BLaER1 treated with 17β-estradiol and CSF1 and Interleukin-3, amounts not matched to agents 10 nM and 100 nM (cell line): Measurements from ENCODE around the gene DOK4.

Experiments
- H3K27ac ChIP-seq, 11 experiments: shearing (Covaris generic); formaldehyde crosslinking; 2 replicates each; pipeline ENCODE4 v1.8.1; 2022
- H3K27me3 ChIP-seq, 11 experiments: shearing (Covaris generic); formaldehyde crosslinking; 2 replicates each; pipeline ENCODE4 v1.8.1; 2022
- H3K36me3 ChIP-seq, 11 experiments: shearing (Covaris generic); formaldehyde crosslinking; 2 replicates each; pipeline ENCODE4 v1.8.1; 2022
- H3K4me1 ChIP-seq, 10 experiments: shearing (Covaris generic); formaldehyde crosslinking; 2 replicates each; pipeline ENCODE4 v1.8.1; 2022
- H3K4me2 ChIP-seq, 11 experiments: shearing (Covaris generic); formaldehyde crosslinking; 2 replicates each; pipeline ENCODE4 v1.8.1; 2022
- H3K4me3 ChIP-seq, 10 experiments: shearing (Covaris generic); formaldehyde crosslinking; 2 replicates each; pipeline ENCODE4 v1.8.1; 2022
- H3K9ac ChIP-seq, 11 experiments: shearing (Covaris generic); formaldehyde crosslinking; 2 replicates each; pipeline ENCODE4 v1.8.1; 2022
- H3K9me3 ChIP-seq, 11 experiments: shearing (Covaris generic); formaldehyde crosslinking; replicated peaks in 1 of 11; 2 replicates each; pipeline ENCODE4 v1.8.1; 2022
- H4K20me1 ChIP-seq, 11 experiments: shearing (Covaris generic); formaldehyde crosslinking; 2 replicates each; pipeline ENCODE4 v1.8.1; 2022
- Cebpa-rat ChIP-seq, 11 experiments: shearing (Covaris generic); IDR thresholded peaks; 2 replicates each; pipeline ENCODE4 v1.8.1; 2022

Gene DOK4

DNA sequence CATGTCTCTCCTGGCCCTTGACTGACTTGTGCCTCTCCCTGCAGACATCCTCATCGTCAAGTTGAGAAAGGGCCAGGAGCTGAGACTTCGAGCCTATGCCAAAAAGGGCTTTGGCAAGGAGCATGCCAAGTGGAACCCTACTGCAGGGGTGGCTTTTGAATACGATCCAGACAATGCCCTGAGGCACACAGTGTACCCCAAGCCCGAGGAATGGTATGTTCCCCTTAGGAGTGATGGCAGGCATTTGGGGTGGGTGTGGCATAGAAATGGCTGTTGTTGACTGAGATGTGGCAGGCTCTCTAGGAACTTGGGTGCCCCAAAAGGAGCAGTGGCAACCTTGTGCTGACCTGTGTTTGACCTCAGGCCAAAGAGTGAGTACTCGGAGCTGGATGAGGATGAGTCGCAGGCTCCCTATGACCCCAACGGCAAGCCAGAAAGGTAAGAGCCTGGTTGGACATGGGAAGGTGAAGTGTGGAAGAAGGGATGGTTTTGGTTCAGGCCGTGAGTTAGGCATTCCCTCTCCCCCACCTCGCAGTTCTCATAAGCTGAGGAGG is 16.3 kb downstream of the DOK4 start:
- H3K4me1 ChIP-seq, result peaks cover 16 to 37% (median 28%) of the 10 kb centered on the region in 10 experiments
- H3K27ac ChIP-seq, result no peak overlapping the region
- peaks cover 3 to 89% (median 67%) of the 10 kb centered on the region in 11 experiments; a peak in 20 of 22 replicates for H4K20me1 ChIP-seq
- H3K9ac ChIP-seq, result no peak overlapping the region
- no peak overlapping the region for H3K4me2 ChIP-seq
- H3K27me3 ChIP-seq, result no peaks in the 10 kb centered on the region
- H3K9me3 ChIP-seq, result no peaks in the 10 kb centered on the region
- peaks cover 79 to 99% (median 96%) of the 10 kb centered on the region in 11 experiments for H3K36me3 ChIP-seq
- H3K4me3 ChIP-seq, result no peak overlapping the region
- TF ChIP-seq Cebpa-rat (IDR thresholded peaks at IDR 0.05), result no peak

DNA sequence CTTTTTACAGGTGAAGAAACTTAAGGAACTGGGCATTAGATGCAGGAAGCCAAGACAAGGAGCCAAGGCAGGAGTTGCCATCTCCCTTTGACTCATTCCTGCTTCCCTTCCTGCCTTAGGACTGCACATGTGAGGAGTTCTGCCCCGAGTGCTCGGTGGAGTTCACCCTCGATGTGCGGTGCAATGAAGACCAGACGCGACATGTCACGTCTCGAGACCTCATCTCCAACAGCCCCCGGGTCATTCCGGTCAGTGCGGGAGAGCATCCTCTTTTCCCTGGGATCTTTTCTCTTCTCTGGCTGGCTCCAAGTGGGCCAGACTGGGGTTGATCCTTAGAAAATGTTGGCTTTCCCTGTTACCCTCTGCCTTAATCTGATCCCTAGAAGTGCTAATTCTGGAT is 17.2 kb downstream of the DOK4 start:
- Histone ChIP-seq H3K27me3 (no peaks in the 10 kb centered on the region), H3K36me3 (peaks cover 84 to 98% (median 96%) of the 10 kb centered on the region in 11 experiments), H3K4me2 (no peak overlapping the region), H3K27ac (no peak overlapping the region), H3K9me3 (no peaks in the 10 kb centered on the region), H4K20me1 (peaks cover 3 to 91% (median 60%) of the 10 kb centered on the region in 11 experiments; a peak in 20 of 22 replicates), H3K4me1 (peaks cover 19 to 36% (median 23%) of the 10 kb centered on the region in 10 experiments), H3K4me3 (no peak overlapping the region), H3K9ac (no peak overlapping the region)
- no peak for TF ChIP-seq Cebpa-rat (IDR thresholded peaks at IDR 0.05)

- Histone ChIP-seq H4K20me1 (peaks cover 3 to 91% (median 57%) of the 10 kb centered on the region in 11 experiments; a peak in 20 of 22 replicates), H3K4me3 (no peak overlapping the region), H3K36me3 (peaks cover 89 to 98% (median 94%) of the 10 kb centered on the region in 11 experiments), H3K9me3 (no peaks in the 10 kb centered on the region), H3K9ac (no peak overlapping the region), H3K4me1 (peaks cover 22 to 42% (median 26%) of the 10 kb centered on the region in 10 experiments), H3K4me2 (no peak overlapping the region), H3K27me3 (no peaks in the 10 kb centered on the region), H3K27ac (no peak overlapping the region)
- no peak for TF ChIP-seq Cebpa-rat (IDR thresholded peaks at IDR 0.05)
Measured at GRCh38 chr16:57468346-57468745, 17.9 kb downstream of the DOK4 start.

GRCh38 chr16:57464523-57464922 is 21.8 kb downstream of the DOK4 start:
- peaks cover 72 to 83% (median 80%) of the 10 kb centered on the region in 11 experiments for H3K36me3 ChIP-seq
- peaks cover 10 to 18% (median 13%) of the 10 kb centered on the region in 10 experiments for H3K4me1 ChIP-seq
- H3K9me3 ChIP-seq, result no peaks in the 10 kb centered on the region
- no peak overlapping the region for H3K4me3 ChIP-seq
- H3K27me3 ChIP-seq, result no peaks in the 10 kb centered on the region
- no peak for TF ChIP-seq Cebpa-rat (IDR thresholded peaks at IDR 0.05)
- peak overlapping the region in 3 of 11 experiments; percentile 21 to 90 (median 84); a peak in 3 of 22 replicates for H3K9ac ChIP-seq
- no peak overlapping the region for H3K4me2 ChIP-seq
- no peak overlapping the region for H3K27ac ChIP-seq
- peaks cover 3 to 62% (median 34%) of the 10 kb centered on the region in 11 experiments; a peak in 19 of 22 replicates for H4K20me1 ChIP-seq

GRCh38 chr16:57462978-57463362 is 23.3 kb downstream of the DOK4 start:
- peaks cover 10 to 18% (median 13%) of the 10 kb centered on the region in 10 experiments for H3K4me1 ChIP-seq
- peak overlapping the region; percentile 78 to 90 (median 85) for H3K9ac ChIP-seq
- H4K20me1 ChIP-seq, result peaks cover 0 to 47% (median 30%) of the 10 kb centered on the region in 11 experiments; a peak in 18 of 22 replicates
- peaks cover 72 to 83% (median 80%) of the 10 kb centered on the region in 11 experiments for H3K36me3 ChIP-seq
- H3K4me2 ChIP-seq, result peak overlapping the region; percentile 89 to 97 (median 92)
- TF ChIP-seq Cebpa-rat (IDR thresholded peaks at IDR 0.05), result no peak
- peak overlapping the region; percentile 76 to 90 (median 82) for H3K4me3 ChIP-seq
- no peaks in the 10 kb centered on the region for H3K27me3 ChIP-seq
- H3K9me3 ChIP-seq, result no peaks in the 10 kb centered on the region
- H3K27ac ChIP-seq, result peak overlapping the region; percentile 62 to 78 (median 70); a peak in 21 of 22 replicates

GRCh38 chr16:57462209-57462977 is 23.9 kb downstream of the DOK4 start, which contains the start of gene POLR2C:
Gene POLR2C, plus strand, starts transcription at chr16:57462679. Its CDS starts 46 bp downstream, at chr16:57462725.
- Histone ChIP-seq H3K9ac (peak within 1 kb of the TSS; percentile 78 to 90 (median 85)), H3K36me3 (peaks cover 72 to 83% (median 80%) of the 10 kb centered on the region in 11 experiments), H3K9me3 (no peaks in the 10 kb centered on the region), H4K20me1 (peaks cover 0 to 41% (median 30%) of the 10 kb centered on the region in 11 experiments; a peak in 18 of 22 replicates), H3K4me3 (peak within 1 kb of the TSS; percentile 76 to 90 (median 82)), H3K27ac (peak within 1 kb of the TSS; percentile 62 to 78 (median 70)), H3K4me1 (peaks cover 10 to 18% (median 13%) of the 10 kb centered on the region in 10 experiments), H3K4me2 (peak within 1 kb of the TSS; percentile 89 to 97 (median 92)), H3K27me3 (no peaks in the 10 kb centered on the region)
- TF ChIP-seq Cebpa-rat (IDR thresholded peaks at IDR 0.05), result no peak

DNA sequence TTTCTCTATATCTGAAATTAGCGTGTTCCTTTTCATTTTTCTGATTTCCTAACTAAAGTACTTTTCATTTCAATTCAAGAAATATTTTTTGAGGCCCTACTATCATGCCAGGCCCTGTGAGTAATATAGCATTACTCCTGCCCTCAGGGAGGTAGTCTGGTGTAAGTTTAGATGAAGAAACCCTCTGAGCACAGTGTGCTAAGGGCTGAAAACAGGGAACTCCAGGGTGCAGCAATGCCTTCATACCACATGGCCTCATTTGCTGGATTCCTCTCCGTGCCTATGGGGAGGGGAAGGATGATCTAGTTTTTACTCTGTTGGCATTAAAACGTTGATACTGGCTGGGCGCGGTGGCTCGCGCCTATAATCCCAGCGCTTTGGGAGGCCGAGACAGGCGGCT is 34.3 kb downstream of the DOK4 start:
- Histone ChIP-seq H3K36me3 (peaks cover 61 to 69% (median 64%) of the 10 kb centered on the region in 11 experiments), H3K27me3 (no peaks in the 10 kb centered on the region), H3K9ac (no peak overlapping the region), H3K4me3 (no peak overlapping the region), H4K20me1 (no peaks in the 10 kb centered on the region), H3K4me2 (no peak overlapping the region), H3K27ac (no peak overlapping the region), H3K4me1 (peaks cover 7 to 16% (median 13%) of the 10 kb centered on the region in 10 experiments), H3K9me3 (no peaks in the 10 kb centered on the region)
- no peak for TF ChIP-seq Cebpa-rat (IDR thresholded peaks at IDR 0.05)

- Histone ChIP-seq H3K27ac (peak within 1 kb of the TSS; percentile 90 to 96 (median 92)), H3K9me3 (peaks cover 0 to 13% (median 4%) of the 10 kb centered on the region in 11 experiments; a peak in 18 of 22 replicates), H3K9ac (peak within 1 kb of the TSS; percentile 91 to 99 (median 96)), H4K20me1 (peaks cover 0 to 24% (median 0%) of the 10 kb centered on the region in 11 experiments; a peak in 5 of 22 replicates), H3K4me3 (peak within 1 kb of the TSS; percentile 80 to 96 (median 88)), H3K4me1 (peaks cover 16 to 36% (median 28%) of the 10 kb centered on the region in 10 experiments), H3K27me3 (no peaks in the 10 kb centered on the region), H3K4me2 (peak within 1 kb of the TSS; percentile 84 to 98 (median 94)), H3K36me3 (peaks cover 27 to 40% (median 33%) of the 10 kb centered on the region in 11 experiments)
- TF ChIP-seq Cebpa-rat (IDR thresholded peaks at IDR 0.05), result no peak
Measured at GRCh38 chr16:57447186-57447962, 38.9 kb downstream of the DOK4 start, which contains the start of the genes CIAPIN1 and COQ9. Gene CIAPIN1, minus strand, starts transcription at chr16:57447385. Its CDS starts 6,457 bp downstream, at chr16:57440928. Gene COQ9, plus strand, starts transcription at chr16:57447479. Its CDS starts 27 bp downstream, at chr16:57447506.
